NCI-H2107 treated with DMSO at 0.1 percent for 48 hours (cell line): ENCODE data around the gene FBXL13.
"Not testable (repeated sequence)": the region's sequence is repeated elsewhere in the genome, so short reads cannot be mapped to it uniquely, and the experiment has no call there.

Source experiments
- DNase-seq: peaks from one replicate; lab custom pipeline; 2025; ENCODE audit not compliant: unreplicated experiment; lab: John Stamatoyannopoulos, UW

FBXL13 gene

DNA sequence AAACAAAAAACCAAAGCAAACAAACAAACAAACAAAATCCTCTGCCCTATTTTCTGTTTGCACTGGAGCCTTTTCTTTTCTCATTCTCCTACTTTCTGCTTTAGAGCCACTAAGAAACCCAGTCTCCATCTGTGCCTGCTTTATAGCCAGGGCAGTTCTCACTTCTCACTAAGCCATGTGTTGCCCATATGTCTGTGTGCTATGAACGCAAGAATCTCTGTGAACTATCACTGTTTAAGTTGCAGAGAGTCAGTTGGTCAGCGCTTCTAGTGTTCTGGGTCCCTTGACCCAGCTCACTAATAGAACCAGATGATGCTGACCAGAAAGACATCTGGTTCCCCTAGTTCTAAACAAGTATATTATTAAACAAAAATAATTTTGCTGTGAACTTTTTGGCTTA, 244.4 kb downstream of the FBXL13 start:
- DNase-seq: no peak

DNA sequence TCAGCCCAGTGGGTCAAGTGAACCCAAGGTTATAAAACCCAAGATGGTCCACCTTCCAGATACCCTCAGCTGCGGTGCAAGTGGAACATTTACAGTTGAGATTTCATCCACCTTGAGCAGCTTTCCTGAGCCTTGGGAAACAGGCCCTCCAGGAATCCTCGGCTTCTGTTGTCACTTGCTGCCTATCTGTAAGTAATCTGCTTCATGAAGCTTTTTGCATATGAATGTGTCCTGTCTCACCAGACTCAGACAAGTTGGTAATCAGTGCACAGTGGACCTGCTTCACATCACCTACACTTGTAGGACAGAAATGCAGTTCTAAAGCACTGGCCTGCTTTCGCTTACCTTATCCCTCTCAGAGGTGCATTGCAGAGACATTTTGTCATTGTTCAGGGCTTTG, 245.5 kb downstream of the FBXL13 start:
- DNase-seq: no peak

DNA sequence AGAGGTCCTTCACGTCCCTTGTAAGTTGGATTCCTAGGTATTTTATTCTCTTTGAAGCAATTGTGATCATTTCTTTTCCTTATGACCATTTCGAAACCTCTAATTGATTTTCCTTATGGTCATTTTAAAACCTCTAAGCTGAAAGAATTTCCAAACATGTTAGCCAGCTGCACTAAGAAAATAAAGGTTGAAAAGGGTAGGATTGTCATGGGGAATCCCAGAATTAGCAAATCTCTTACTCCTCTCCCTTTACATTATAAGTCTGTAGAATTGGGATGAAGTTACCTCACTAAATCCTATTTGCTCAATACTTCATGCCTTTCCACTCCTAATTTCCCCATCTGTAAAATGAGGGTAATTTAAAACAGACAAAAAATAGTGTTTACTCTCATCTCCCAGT, 246.3 kb downstream of the FBXL13 start:
- DNase-seq: no peak

- no peak for DNase-seq
Measured at GRCh38 chr7:102823390-102824119, 251.0 kb downstream of the FBXL13 start.

GRCh38 chr7:102821994-102822747, 252.4 kb downstream of the FBXL13 start:
- DNase-seq: no peak

- DNase-seq: no peak
Measured at GRCh38 chr7:102819151-102819550, 255.4 kb downstream of the FBXL13 start.

DNA sequence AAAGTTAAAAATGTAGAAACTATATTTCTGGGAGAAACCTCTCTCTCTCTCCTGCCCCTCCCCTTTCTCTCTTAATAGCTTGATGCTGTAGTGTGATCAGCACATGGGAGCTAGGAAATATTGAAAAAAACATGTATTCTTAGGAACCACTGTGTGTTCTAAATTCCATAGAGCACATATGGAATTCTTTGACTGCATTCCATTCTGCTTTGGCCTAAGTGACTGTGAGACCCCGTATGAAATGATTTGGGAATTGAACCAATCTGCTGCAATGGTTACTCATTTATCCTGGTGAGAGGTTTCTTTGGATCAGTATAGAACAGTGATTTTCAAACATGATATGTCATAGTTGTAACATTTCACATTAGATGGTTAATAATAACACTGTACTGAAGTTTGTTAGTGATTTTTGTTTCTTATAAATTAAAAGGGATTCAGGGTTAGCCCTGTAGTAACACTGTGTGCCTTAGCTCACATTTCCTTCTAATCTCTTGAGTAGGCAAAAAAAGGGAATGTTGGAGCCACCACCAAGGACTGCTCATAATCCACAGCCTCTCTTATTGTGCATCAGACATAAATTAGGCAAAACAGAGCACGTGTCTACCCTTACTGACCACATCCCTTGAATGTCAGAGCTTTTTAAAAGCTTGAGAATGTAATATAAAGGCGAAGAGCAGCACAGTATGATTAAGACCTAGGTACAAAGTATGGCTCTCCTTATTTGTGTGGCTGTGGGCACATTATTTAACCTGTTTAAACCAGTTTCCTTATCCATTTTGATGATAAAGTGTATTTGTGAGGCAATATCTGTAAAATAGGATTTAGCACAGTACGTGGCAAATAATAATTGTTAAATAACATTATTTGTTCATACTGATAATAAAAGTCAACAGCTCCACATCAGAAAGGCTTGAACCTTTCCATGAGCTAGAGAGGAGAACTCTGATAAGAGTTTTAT, 256.7 kb downstream of the FBXL13 start:
- DNase-seq: no peak

GRCh38 chr7:102814025-102814471, 260.5 kb downstream of the FBXL13 start:
- DNase-seq: no peak

GRCh38 chr7:102813191-102814024, 261.2 kb downstream of the FBXL13 start:
- no peak for DNase-seq

- no peak for DNase-seq
Measured at GRCh38 chr7:102811942-102812678, 262.5 kb downstream of the FBXL13 start.

GRCh38 chr7:102810916-102811315, 263.7 kb downstream of the FBXL13 start:
- no peak for DNase-seq

GRCh38 chr7:102806613-102807012, 268.0 kb downstream of the FBXL13 start:
- no peak for DNase-seq

DNA sequence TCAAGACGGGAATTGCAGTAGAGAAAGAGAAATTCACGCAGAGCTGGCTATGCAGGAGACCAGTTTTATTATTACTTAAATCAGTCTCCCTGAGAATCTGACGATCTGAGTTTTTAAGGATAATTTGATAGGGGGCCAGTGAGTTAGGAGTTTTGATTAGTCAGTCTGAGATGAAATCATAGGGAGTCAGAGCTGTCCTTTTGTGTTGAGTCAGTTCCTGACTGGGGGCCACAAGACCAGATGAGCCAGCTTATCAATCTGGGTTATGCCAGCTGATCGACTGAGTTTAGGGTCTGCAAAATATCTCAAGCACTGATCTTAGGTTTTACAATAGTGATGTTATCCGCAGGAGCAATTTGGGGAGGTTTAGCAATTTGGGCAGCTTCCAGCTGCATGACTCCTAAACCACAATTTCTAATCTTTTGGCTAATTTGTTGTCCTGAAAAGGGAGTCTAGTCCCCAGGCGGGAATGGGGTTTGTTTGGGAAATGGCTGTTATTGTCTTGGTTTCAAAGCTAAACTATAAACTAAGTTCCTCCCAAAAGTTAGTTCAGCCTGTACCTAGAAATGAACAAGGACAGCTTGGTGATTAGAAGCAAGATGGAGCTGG, 278.5 kb downstream of the FBXL13 start:
- DNase-seq: not testable (repeated sequence)

GRCh38 chr7:102794567-102794966, 280.0 kb downstream of the FBXL13 start:
- not testable (repeated sequence) for DNase-seq

DNA sequence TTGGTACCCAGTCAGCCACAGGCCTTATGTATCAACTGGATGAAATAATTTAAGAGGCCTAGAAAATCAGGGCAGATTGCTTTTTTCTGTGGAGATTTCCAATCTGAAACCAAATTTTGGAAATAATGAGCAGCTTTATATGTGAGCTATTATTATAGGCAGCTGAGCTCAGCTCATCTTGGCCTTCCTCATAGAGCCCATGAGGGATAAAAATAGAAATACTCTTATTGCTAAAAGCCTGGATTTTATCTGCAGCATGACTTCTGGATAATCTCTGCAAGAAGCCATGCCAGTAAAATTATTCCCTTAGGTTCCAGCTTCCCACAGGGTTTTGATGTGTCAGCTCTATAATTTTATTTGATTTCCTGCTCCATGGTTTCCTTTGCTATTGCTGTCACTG, 282.8 kb downstream of the FBXL13 start:
- DNase-seq: not testable (repeated sequence)

GRCh38 chr7:102791367-102791766, 283.2 kb downstream of the FBXL13 start:
- DNase-seq: not testable (repeated sequence)

GRCh38 chr7:102790364-102791100, 284.1 kb downstream of the FBXL13 start:
- DNase-seq: not testable (repeated sequence)

DNA sequence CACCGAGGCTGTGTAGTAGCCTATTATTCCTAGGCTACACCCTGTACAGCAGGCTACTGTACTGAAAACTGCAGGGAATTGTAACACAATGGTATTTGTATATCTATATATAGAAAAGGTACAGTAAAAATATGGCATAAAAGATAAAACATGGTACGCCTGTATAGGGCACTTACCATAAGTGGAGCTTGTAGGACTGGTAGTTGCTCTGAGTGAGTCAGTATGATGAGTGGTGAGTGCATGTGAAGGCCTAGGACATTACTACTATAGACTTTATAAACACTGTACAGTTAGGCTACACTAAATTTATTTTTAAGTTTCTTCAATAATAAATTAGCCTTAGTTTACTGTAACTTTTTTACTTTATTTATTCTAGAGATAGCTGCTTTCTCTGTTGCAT, 285.8 kb downstream of the FBXL13 start:
- not testable (repeated sequence) for DNase-seq
